ENCODE results near the gene TRAP1. TPM values are rescaled to one million over a fixed set of nuclear protein-coding genes. Genes with fewer than 3 reads are reported as not detected.

TRAP1 gene
- total RNA-seq, 1 donor from 2014 or later, result 67.0 TPM

DNA sequence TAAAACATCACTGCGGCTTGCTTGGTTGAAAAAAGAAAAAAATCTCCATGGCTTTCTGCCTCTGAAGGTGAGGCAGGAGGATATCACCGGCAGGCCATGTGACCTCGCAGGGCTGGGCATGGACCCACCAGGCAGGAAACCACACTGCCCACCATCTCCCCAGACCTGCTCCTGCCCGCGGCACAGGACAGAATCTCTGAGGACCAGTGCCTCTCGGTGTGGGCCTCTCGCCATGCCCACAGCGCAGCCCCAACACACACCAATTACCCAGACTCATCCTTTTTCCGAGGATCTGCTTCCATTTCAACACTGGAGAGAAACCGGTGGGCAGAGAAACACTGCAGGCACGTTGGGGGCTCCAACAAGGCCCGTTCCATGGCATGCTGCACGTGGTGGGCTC lies 46.6 kb downstream of the TRAP1 start:
- intact Hi-C loops (cut with DNase I), result no loop called here
- TF ChIP-seq, protein P1, sequence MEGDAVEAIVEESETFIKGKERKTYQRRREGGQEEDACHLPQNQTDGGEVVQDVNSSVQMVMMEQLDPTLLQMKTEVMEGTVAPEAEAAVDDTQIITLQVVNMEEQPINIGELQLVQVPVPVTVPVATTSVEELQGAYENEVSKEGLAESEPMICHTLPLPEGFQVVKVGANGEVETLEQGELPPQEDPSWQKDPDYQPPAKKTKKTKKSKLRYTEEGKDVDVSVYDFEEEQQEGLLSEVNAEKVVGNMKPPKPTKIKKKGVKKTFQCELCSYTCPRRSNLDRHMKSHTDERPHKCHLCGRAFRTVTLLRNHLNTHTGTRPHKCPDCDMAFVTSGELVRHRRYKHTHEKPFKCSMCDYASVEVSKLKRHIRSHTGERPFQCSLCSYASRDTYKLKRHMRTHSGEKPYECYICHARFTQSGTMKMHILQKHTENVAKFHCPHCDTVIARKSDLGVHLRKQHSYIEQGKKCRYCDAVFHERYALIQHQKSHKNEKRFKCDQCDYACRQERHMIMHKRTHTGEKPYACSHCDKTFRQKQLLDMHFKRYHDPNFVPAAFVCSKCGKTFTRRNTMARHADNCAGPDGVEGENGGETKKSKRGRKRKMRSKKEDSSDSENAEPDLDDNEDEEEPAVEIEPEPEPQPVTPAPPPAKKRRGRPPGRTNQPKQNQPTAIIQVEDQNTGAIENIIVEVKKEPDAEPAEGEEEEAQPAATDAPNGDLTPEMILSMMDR (IDR thresholded peaks at IDR 0.05), result no peak
- H3K27me3 ChIP-seq, result no peaks in the 10 kb centered on the region
- H3K36me3 ChIP-seq, result peaks cover 55% of the 10 kb centered on the region
- DNase-seq, result no peak
- H3K27ac ChIP-seq, result no peak overlapping the region
- ATAC-seq, result no peak
- H3K4me1 ChIP-seq, result no peaks in the 10 kb centered on the region
- no peak overlapping the region for H3K4me3 ChIP-seq
- no peaks in the 10 kb centered on the region for H3K9me3 ChIP-seq

DNA sequence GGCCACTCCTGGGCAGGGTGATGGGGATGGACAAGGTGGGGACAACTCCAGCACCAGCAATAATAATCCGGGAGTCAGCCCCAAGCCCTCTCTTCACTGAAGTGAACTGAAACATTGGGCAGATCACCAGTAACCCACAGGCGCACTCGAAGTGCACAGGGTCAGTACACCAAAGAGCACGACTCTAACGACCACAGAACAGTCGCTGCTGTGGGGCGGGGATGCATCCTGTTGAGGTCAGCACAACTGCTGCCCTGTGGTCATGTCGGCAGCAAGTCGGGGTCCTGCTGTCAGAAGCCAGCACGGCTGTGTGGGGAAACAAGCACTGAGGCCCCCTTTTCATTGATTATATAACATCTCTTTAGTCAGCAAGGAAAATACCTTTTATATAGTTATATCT lies 48.2 kb downstream of the TRAP1 start:
- intact Hi-C loops (cut with DNase I), result no loop called here
- H3K27me3 ChIP-seq, result no peaks in the 10 kb centered on the region
- peaks cover 52% of the 10 kb centered on the region for H3K36me3 ChIP-seq
- no peak overlapping the region for H3K27ac ChIP-seq
- H3K4me3 ChIP-seq, result no peak overlapping the region
- no peaks in the 10 kb centered on the region for H3K4me1 ChIP-seq
- H3K9me3 ChIP-seq, result no peaks in the 10 kb centered on the region
- TF ChIP-seq, protein P1 (IDR thresholded peaks at IDR 0.05), result no peak
- ATAC-seq (no peak), DNase-seq (no peak)

DNA sequence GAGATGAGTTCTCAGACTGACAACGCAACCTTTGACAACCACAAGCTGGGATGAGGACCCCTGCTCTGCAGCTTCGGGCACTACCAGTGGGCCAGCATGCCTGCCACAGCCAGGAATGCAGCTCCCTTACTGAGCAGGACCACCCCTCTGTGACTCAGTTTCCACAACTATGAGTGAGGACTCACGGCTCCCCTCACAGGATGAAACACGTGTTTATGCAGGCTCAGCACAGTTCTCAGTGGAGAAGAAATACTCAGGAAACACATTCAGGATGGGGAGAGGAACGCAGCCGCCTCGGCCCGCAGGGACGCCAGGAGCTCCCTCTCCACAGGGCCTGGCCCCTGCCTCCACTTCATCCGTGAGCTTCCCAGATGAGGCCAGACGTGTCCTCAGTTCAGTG lies 48.7 kb downstream of the TRAP1 start:
- DNase-seq (no peak), ATAC-seq (no peak)
- Histone ChIP-seq H3K4me1 (no peaks in the 10 kb centered on the region), H3K27me3 (no peaks in the 10 kb centered on the region), H3K9me3 (no peaks in the 10 kb centered on the region), H3K4me3 (no peak overlapping the region), H3K27ac (no peak overlapping the region), H3K36me3 (peaks cover 52% of the 10 kb centered on the region)
- TF ChIP-seq, protein P1 (IDR thresholded peaks at IDR 0.05), result no peak
- intact Hi-C loops (cut with DNase I), result no loop called here

DNA sequence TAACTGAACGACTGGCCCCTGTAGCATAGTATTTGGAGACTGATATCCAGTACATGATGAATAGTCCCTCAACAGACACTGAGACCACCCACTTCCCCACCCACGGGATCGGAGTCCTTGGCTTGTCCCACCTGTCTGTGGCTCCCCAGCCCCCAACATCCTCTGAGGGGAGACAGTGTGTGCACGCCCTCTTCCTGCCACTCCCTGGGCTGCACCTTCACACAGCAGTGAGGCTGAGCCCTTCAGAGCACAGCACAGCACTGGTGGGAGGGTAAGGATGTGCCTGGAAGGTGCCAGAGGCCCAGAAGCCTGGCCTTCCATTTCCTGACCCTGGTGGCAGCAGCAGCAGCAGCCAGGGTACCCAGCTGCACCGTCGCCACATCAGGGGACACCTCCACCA lies 51.8 kb downstream of the TRAP1 start:
- intact Hi-C loops (cut with DNase I), result no loop called here
- H3K27ac ChIP-seq, result no peak overlapping the region
- no peaks in the 10 kb centered on the region for H3K9me3 ChIP-seq
- ATAC-seq (no peak), DNase-seq (no peak)
- peaks cover 69% of the 10 kb centered on the region for H3K36me3 ChIP-seq
- no peak overlapping the region for H3K4me3 ChIP-seq
- no peaks in the 10 kb centered on the region for H3K27me3 ChIP-seq
- no peaks in the 10 kb centered on the region for H3K4me1 ChIP-seq
- TF ChIP-seq, protein P1 (IDR thresholded peaks at IDR 0.05), result no peak

DNA sequence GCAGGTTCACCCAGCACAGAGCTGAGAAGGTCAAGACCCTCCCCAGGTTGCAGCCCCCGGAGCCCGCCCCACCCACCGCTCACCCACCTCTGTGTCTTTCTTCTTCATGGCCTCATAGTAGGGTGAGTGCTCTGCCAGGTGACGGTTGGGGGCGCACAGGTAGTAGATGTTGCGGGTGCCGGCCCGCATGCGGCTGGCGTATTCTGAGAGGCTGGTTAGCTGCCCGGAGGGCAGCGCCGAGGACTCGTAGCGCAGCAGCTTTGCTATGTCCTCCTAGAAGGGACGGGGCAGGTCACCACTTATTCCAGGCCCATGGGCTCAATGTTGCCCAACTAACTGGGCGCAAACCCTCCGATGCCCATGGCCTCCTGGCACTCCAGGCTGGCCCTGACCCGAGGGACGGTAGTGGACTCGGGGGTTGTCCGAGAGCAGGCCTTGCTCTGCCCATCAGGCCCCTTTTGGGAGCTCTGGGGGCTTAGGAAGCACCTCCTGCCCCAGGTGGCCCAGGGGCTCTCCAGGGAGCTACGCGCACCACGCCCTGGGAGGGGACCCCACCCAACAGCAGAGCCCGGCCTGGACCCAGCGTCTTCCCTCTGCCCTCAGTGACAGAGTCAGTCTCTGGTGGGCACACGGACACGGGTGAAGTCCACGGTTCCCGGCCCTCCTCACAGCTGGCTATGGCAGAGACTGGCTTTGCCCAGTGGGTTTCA lies 53.0 kb downstream of the TRAP1 start:
- no peak overlapping the region for H3K4me3 ChIP-seq
- H3K4me1 ChIP-seq, result no peaks in the 10 kb centered on the region
- TF ChIP-seq, protein P1 (IDR thresholded peaks at IDR 0.05), result no peak
- no peak for DNase-seq
- H3K9me3 ChIP-seq, result no peaks in the 10 kb centered on the region
- H3K36me3 ChIP-seq, result peaks cover 81% of the 10 kb centered on the region
- ATAC-seq, result no peak
- no peak overlapping the region for H3K27ac ChIP-seq
- intact Hi-C loops (cut with DNase I), result no loop called here
- H3K27me3 ChIP-seq, result no peaks in the 10 kb centered on the region

DNA sequence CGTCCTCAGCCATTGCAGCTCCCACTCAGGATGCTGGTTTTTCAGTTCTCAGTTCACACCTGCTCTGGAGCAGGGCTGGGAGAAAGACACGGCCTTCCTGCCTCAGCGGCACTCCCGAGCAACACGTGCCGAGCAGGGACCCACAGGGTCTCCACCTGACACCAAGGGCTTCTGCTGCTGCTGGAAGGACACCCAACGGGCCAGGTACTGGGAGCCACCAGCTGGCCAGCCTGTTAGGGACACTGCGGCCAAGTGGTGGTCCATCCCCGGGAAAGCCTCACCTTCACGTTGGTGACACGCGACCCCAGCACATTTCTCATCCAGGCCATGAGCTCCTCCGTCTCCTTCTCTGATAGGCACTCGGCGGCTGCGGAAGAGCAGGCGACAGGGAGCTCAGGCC lies 54.7 kb downstream of the TRAP1 start:
- ATAC-seq, result no peak
- H3K27ac ChIP-seq, result no peak overlapping the region
- no peaks in the 10 kb centered on the region for H3K27me3 ChIP-seq
- H3K9me3 ChIP-seq, result no peaks in the 10 kb centered on the region
- DNase-seq, result no peak
- TF ChIP-seq, protein P1 (IDR thresholded peaks at IDR 0.05), result no peak
- no peak overlapping the region for H3K4me3 ChIP-seq
- H3K4me1 ChIP-seq, result no peaks in the 10 kb centered on the region
- intact Hi-C loops (cut with DNase I), result no loop called here
- peaks cover 87% of the 10 kb centered on the region for H3K36me3 ChIP-seq
